GM13976 (cell line): Measurements from ENCODE around the gene SHISA3.

Experiments used
- DNase-seq: peaks from one replicate; pipeline ENCODE4 v3.0.0; 2012; ENCODE audit warnings: low spot score
- in situ Hi-C: fragments of 300-500 bp; cut with MboI; formaldehyde crosslinking; loops from one replicate; pipeline ENCODE4 v1.12.0; 2022; ENCODE audit warnings: low sequenced_read_pairs, mixed read lengths, inconsistent platforms; ENCODE audit not compliant: unreplicated experiment
- TF ChIP-seq, protein P1 (sequence below): IDR thresholded peaks from 2 replicates; pipeline ENCODE4 v1.5.1; 2012; ENCODE audit warnings: borderline replicate concordance, mild to moderate bottlenecking; ENCODE audit not compliant: insufficient read depth; ENCODE audit errors: extremely low read depth, missing control alignments, control extremely low read depth

SHISA3 gene

DNA sequence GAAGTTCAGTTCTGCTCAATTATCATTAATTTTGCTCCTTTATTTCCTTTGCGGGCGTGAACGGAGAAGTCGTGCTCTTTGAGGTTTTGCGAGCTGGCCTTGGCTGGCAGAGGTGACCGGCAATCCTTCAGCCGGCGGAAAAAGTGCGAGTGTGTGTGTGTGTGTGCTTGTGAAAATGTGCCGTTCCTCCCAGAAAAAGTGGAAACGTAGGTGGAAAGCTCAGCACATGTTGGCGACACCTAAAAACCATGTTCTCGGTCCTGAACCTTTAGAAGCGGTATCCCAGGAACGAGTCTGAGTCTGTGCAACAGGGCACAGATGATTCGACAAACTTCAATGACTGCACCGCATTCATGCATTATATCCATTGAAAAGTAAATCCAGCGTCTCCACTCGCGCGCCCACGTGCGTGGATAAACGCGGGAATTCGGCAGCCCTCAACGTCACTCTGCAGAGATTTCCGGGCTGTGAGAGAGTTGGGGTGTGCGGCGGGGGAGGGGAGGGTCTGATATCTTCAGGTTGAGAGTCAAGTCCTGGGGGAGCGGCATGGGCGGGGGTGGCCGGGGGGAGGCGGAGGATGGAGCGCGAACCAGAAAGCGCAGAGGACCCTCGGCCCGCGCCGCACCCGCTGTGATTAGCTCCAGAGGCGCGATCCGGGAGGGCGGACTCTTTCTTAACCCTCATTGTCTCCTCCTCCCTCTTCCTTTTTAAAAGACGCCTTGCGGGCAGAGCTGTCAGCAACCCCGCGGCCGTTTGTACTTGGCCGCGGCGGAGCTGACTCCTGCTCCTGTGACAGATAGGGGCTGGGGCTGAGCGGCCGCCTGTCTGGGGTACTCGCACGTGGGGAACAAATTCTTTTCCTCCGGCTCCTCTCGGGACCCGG is at the start of gene SHISA3:
Gene SHISA3 (plus strand): TSS at position 737 of the 883 bp plus-strand sequence. CDS start 569 bp downstream, outside the sequence.
- DNase-seq = peak; percentile 70
- in situ Hi-C loops = no loop called here
- TF ChIP-seq, protein P1, sequence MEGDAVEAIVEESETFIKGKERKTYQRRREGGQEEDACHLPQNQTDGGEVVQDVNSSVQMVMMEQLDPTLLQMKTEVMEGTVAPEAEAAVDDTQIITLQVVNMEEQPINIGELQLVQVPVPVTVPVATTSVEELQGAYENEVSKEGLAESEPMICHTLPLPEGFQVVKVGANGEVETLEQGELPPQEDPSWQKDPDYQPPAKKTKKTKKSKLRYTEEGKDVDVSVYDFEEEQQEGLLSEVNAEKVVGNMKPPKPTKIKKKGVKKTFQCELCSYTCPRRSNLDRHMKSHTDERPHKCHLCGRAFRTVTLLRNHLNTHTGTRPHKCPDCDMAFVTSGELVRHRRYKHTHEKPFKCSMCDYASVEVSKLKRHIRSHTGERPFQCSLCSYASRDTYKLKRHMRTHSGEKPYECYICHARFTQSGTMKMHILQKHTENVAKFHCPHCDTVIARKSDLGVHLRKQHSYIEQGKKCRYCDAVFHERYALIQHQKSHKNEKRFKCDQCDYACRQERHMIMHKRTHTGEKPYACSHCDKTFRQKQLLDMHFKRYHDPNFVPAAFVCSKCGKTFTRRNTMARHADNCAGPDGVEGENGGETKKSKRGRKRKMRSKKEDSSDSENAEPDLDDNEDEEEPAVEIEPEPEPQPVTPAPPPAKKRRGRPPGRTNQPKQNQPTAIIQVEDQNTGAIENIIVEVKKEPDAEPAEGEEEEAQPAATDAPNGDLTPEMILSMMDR = no peak

DNA sequence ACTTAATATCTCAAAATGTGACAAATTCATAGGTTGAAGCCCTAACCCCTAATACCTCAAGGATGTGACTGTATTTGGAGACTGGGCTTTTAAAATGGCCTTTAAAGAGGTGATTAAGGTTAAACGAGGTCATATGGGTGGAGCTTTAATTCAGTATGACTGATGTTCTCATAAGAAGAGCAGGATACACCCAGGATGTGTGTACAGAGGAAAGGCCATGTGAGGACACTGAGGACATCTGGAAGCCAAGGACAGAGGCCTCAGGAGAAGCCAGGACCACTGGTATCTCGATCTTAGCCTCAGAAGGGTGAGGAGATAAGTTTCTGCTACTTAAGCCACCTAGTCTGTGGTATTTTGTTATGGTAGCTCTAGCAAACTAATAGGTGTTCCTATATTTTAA is 49.0 kb upstream of the SHISA3 start:
- TF ChIP-seq, protein P1 = no peak
- no peak for DNase-seq
- in situ Hi-C loops = no loop called here

DNA sequence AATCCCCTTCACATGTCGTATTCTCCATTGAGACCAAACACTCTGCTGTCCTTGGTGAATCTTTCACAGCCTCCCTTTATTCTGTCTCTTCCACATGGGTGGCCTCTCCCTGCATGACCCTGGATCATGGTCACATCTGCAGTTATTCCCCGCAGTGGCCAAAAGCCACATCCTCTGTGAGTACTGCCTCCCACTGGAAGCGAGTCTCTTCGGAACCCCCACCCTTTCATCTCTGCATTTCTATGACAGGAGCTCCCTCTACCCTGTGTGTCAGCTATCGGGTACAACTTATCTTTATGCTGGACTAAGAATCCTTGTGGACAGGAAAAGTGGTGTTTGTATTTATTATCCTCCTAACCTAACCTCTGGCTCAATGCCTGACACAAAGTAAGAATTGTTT is 48.6 kb upstream of the SHISA3 start:
- in situ Hi-C loops = no loop called here
- no peak for DNase-seq
- TF ChIP-seq, protein P1 = no peak

DNA sequence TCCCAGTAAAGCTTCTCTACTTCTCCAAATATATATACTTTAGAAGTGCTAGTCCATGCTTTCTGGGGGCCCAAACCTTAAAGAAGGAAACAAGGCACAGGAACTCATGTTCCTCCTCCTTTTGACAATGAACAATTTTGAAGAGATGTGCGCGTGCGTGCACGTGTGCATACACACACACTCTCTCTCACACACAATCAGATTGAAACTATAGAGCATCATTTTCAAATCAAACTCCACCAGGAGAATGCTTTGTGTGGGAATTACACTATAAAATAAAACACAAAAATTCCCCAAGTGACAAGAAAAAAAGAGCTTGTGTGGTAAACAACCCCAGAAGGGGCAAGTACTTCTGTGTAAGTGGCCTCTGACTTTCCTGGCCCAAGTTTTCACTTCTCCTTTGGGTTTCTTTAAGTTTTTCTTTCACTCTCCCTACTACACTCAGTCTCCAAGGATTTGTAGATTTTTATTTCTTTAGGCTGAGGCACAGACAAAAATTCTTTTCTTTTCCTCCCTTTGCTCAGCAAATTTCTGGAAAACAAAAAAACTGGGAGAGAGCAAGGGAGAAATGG is 46.6 kb upstream of the SHISA3 start:
- in situ Hi-C loops = loop anchor here (25.0 kb wide), 1 partner anchor 512 kb away; no protein-coding TSS in a partner anchor
- TF ChIP-seq, protein P1 = no peak
- peak; percentile 32 for DNase-seq

DNA sequence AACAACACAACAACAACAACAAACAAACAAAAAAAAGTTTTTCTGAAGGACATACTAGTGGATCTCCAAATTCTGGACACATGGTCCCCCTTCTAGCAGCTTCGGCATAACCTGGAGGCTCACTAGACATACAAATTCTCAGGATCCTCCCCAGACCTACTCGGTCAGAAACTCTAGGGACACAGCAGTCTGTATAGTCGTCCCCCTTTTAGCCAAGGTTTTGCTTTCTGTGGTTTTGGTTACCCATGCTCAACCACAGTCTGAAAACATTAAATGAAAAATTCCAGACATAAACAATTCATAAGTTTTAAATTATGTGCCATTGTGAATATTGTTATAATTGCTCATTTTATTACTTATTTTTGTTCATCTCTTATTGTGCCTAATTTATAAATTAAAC is 45.2 kb upstream of the SHISA3 start:
- in situ Hi-C loops = loop anchor here (25.0 kb wide), 1 partner anchor 510 kb away; no protein-coding TSS in a partner anchor
- TF ChIP-seq, protein P1 = no peak
- DNase-seq = no peak

DNA sequence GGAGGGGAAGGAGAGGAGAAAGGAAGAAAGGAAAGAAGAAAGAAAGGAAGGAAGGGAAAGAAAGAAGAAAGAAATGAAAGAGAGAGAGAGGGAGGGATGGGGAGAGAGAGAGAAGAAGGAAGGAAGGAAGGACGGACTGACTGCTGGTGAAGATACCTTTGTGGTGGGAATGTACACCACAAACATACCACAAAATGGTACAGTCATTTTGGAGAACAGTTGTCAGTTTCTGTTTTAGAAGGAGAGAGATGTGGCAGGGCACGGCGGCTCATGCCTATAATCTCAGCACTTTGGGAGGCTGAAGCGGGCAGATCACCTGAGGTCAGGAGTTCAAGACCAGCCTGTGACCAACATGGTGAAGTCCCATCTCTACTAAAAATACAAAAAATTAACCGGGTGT is 40.0 kb upstream of the SHISA3 start:
- in situ Hi-C loops = loop anchor here (25.0 kb wide), 1 partner anchor 505 kb away; no protein-coding TSS in a partner anchor

More for the DNA sequence above, 40.0 kb upstream of the SHISA3 start:
- TF ChIP-seq, protein P1 = no peak
- no peak for DNase-seq
